K562 (cell line): Measurements from ENCODE around the gene PA2G4. TPM values are rescaled to one million over a fixed set of nuclear protein-coding genes. Genes with fewer than 3 reads are reported as not detected.

Source experiments
- DIDO1 ChIP-seq: fragments of 450-650 bp; IDR thresholded peaks from 2 replicates; pipeline ENCODE4 v1.6.1; 2016; ENCODE audit warnings: low read depth, missing biosample characterization, missing genetic modification characterization
- EP300 ChIP-seq: IDR thresholded peaks from 2 replicates; pipeline ENCODE4 v1.6.1; 2012; ENCODE audit warnings: low read length, improper control_type of control experiment
- KLF16 ChIP-seq: IDR thresholded peaks from 2 replicates; pipeline ENCODE4 v1.6.1; 2016; ENCODE audit warnings: antibody characterized with exemption
- MAFK ChIP-seq: IDR thresholded peaks from 2 replicates; pipeline ENCODE4 v1.6.1; 2011; ENCODE audit warnings: low read length, improper control_type of control experiment
- POLR3A ChIP-seq: IDR thresholded peaks from 2 replicates; pipeline ENCODE4 v1.6.1; 2011; ENCODE audit warnings: borderline replicate concordance, mild to moderate bottlenecking, moderate library complexity; ENCODE audit not compliant: insufficient read length, insufficient read depth; ENCODE audit errors: extremely low read depth
- PREB ChIP-seq: sonication (generic); formaldehyde crosslinking; IDR thresholded peaks from 2 replicates; pipeline ENCODE4 v1.8.1; 2023; ENCODE audit warnings: mild to moderate bottlenecking, missing genetic modification reagents
- PRPF4 ChIP-seq: fragments of 200-400 bp; formaldehyde crosslinking; IDR thresholded peaks from one replicate; pipeline ENCODE4 v1.6.1; 2017; ENCODE audit warnings: low read length, low read depth, mild to moderate bottlenecking; ENCODE audit not compliant: insufficient read depth, poor library complexity, severe bottlenecking
- TEAD4 ChIP-seq, 2 experiments: sonication (generic) in 1 of 2; formaldehyde crosslinking in 1 of 2; IDR thresholded peaks; 2 replicates each; pipeline versions ENCODE4 v1.6.1 to v1.8.0; 2012 to 2022; ENCODE audit warnings: borderline replicate concordance in 1 of 2, inconsistent platforms in 1 of 2, low read length in 1 of 2, mild to moderate bottlenecking in 1 of 2, missing genetic modification reagents in 1 of 2
- ZNF165 ChIP-seq: fragments of 250-450 bp; sonication (Bioruptor Pico); IDR thresholded peaks from 2 replicates; pipeline ENCODE4 v1.4.0; 2020; ENCODE audit warnings: borderline replicate concordance
- ZNF212 ChIP-seq: fragments of 450-650 bp; formaldehyde crosslinking; IDR thresholded peaks from 2 replicates; pipeline ENCODE4 v1.4.0; 2020; ENCODE audit warnings: mild to moderate bottlenecking
- ZNF324 ChIP-seq: fragments of 250-450 bp; sonication (Bioruptor Pico); IDR thresholded peaks from 2 replicates; pipeline ENCODE4 v1.4.0; 2020; ENCODE audit warnings: mild to moderate bottlenecking
- ZZZ3 ChIP-seq: fragments of 450-650 bp; IDR thresholded peaks from 2 replicates; pipeline ENCODE4 v1.6.1; 2016; ENCODE audit warnings: antibody characterized with exemption, mild to moderate bottlenecking, moderate library complexity
- polyA plus RNA-seq, 8 experiments: library from polyadenylated mRNA; depleted of rRNA in 4 of 8; stranded (reverse) in 5 of 8; unstranded in 3 of 8; fragments of >200 nt; fragmentation: Nextera tagmentation in 2 of 8; fragmentation: Illumina TruSeq in 1 of 8; extraction: Ambion mirVana in 2 of 8; extraction: Trizol in 1 of 8; gene quantifications; 2 replicates each; pipeline versions ENCODE4 v1.2.1 to v1.2.3, GENCODE V29; 2011 to 2014; ENCODE audit warnings: inconsistent platforms in 1 of 8, missing spikeins in 1 of 8
- total RNA-seq, 7 experiments: library from RNA; depleted of rRNA in 6 of 7; stranded (reverse); fragments of >200 nt in 6 of 7; fragmentation: Illumina TruSeq in 2 of 7; extraction: Trizol in 2 of 7; gene quantifications; 2 replicates each; pipeline versions ENCODE4 v1.2.1 to v1.2.3, GENCODE V29; 2011 to 2021; ENCODE audit warnings: low replicate concordance in 1 of 7
- TF ChIP-seq, protein P1 (sequence below): conservative IDR thresholded peaks from 2 replicates; pipeline ENCODE4 v1.6.1; 2011; ENCODE audit warnings: low read depth, mild to moderate bottlenecking, low read length; ENCODE audit not compliant: control insufficient read depth
- TF ChIP-seq, protein P2 (sequence below): fragments of 250-450 bp; sonication (Bioruptor Pico); IDR thresholded peaks from 2 replicates; pipeline ENCODE4 v1.4.0; 2020; ENCODE audit warnings: borderline replicate concordance

The PA2G4 gene
- total and polyA plus RNA-seq, 9 of the 15 experiments (the other 6 are each of a cell fraction or from before 2014, with no cell fraction given): 230 to 925 (median 638) TPM

DNA sequence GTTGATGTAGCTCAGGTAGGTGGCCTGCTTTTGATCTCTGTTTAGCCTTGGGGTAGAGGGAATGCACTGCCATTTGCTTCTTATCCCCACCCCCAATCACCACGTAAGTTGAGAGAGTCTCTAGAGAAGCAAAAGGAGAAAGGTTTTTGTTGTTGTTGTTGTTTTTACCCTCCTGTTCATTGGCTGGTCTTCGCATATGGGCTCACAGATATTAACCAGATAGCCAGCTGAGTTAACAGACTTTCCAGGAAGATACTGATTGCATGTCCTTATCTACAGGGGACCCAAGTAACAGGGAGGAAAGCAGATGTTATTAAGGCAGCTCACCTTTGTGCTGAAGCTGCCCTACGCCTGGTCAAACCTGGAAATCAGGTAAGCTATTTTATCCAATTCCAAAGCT lies 2.9 kb downstream of the PA2G4 start (continued):
- TF ChIP-seq TEAD4 (IDR thresholded peaks at IDR 0.05; ENCODE audit: low read length) (peak; percentile 85), TEAD4 (CRISPR knock-in tag; IDR thresholded peaks at IDR 0.05; ENCODE audit: borderline replicate concordance) (no peak), KLF16 (no peak; the same call in 1 of the 2 replicates), DIDO1 (tag) (no peak), POLR3A (no peak), ZNF324 (CRISPR knock-in tag) (no peak), PRPF4 (no peak), ZNF212 (CRISPR knock-in tag) (no peak), ZZZ3 (no peak), ZNF165 (no peak), PREB (CRISPR knock-in tag) (no peak), MAFK (no peak), EP300 (peak; percentile 62)
- TF ChIP-seq, protein P1, sequence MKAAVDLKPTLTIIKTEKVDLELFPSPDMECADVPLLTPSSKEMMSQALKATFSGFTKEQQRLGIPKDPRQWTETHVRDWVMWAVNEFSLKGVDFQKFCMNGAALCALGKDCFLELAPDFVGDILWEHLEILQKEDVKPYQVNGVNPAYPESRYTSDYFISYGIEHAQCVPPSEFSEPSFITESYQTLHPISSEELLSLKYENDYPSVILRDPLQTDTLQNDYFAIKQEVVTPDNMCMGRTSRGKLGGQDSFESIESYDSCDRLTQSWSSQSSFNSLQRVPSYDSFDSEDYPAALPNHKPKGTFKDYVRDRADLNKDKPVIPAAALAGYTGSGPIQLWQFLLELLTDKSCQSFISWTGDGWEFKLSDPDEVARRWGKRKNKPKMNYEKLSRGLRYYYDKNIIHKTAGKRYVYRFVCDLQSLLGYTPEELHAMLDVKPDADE: no peak
- TF ChIP-seq, protein P2, sequence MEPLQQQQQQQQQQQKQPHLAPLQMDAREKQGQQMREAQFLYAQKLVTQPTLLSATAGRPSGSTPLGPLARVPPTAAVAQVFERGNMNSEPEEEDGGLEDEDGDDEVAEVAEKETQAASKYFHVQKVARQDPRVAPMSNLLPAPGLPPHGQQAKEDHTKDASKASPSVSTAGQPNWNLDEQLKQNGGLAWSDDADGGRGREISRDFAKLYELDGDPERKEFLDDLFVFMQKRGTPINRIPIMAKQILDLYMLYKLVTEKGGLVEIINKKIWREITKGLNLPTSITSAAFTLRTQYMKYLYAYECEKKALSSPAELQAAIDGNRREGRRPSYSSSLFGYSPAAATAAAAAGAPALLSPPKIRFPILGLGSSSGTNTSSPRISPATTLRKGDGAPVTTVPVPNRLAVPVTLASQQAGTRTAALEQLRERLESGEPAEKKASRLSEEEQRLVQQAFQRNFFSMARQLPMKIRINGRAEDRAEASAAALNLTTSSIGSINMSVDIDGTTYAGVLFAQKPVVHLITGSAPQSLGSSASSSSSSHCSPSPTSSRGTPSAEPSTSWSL (CRISPR knock-in tag): no peak
